Bronchial epithelial cell (primary cell): ENCODE measurements around the gene SERINC5. TPM values are rescaled to one million over a fixed set of nuclear protein-coding genes. Genes with fewer than 3 reads are reported as not detected.

Source experiments
- DNase-seq: peaks from one replicate; pipeline ENCODE4 v3.0.0-alpha.2; 2010; ENCODE audit warnings: low read depth
- FAIRE-seq: peaks from 2 replicates; lab custom pipeline; 2011; peaks lifted over from hg19 to GRCh38; lab: Jason Lieb, UNC
- H3K27me3 ChIP-seq: 2 replicates; pipeline ENCODE4 v1.5.1; 2011; ENCODE audit warnings: low read length; ENCODE audit not compliant: control insufficient read depth, insufficient read depth
- H3K36me3 ChIP-seq: 2 replicates; pipeline ENCODE4 v1.5.1; 2011; ENCODE audit warnings: low read length; ENCODE audit not compliant: control insufficient read depth, insufficient read depth
- H3K4me3 ChIP-seq: 2 replicates; pipeline ENCODE4 v1.5.1; 2011; ENCODE audit warnings: mild to moderate bottlenecking, low read depth, low read length, control low read depth
- total RNA-seq: library from RNA; depleted of rRNA; stranded (reverse); fragments of >200 nt; gene quantifications from 2 replicates; pipeline ENCODE4 v1.2.1, GENCODE V29; 2014
- TF ChIP-seq, protein P1 (sequence below): IDR thresholded peaks from 2 replicates; pipeline ENCODE4 v1.5.1; 2011; ENCODE audit warnings: mild to moderate bottlenecking, moderate library complexity, low read length, control low read depth, inconsistent platforms; ENCODE audit not compliant: insufficient read depth, severe bottlenecking

The SERINC5 gene
- total RNA-seq, 1 donor from 2014 or later = 33.4 TPM

DNA sequence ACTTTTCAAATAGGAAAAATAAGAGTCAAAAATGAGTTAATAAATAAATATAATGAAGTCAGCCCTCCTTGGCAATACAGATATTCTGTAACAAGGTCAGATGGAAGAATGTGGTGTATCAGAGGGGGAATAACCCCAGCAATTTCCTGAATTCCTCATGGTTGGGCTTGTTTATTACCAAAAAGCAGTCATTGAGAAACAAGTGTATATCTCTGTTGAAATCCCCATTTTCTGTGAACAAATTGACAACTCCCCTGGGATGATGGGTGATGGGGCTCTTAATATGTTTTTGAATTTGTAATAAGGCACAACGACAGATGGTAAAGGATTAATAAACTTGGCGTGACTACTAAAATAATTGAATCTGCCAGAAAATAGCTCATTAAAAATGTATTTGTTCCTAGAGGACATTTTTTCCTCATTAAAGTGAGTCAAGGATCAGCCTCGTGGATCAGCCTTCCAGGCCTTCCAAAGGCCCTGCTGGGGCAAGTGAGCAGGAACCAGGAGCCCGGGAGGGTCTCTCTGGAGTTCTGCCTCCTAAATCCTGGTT, 186.5 kb downstream of the SERINC5 start:
- DNase-seq = no peak
- Histone ChIP-seq H3K27me3 (no peaks in the 10 kb centered on the region), H3K36me3 (no peaks in the 10 kb centered on the region), H3K4me3 (no peak overlapping the region)
- no peak for FAIRE-seq
- TF ChIP-seq, protein P1, sequence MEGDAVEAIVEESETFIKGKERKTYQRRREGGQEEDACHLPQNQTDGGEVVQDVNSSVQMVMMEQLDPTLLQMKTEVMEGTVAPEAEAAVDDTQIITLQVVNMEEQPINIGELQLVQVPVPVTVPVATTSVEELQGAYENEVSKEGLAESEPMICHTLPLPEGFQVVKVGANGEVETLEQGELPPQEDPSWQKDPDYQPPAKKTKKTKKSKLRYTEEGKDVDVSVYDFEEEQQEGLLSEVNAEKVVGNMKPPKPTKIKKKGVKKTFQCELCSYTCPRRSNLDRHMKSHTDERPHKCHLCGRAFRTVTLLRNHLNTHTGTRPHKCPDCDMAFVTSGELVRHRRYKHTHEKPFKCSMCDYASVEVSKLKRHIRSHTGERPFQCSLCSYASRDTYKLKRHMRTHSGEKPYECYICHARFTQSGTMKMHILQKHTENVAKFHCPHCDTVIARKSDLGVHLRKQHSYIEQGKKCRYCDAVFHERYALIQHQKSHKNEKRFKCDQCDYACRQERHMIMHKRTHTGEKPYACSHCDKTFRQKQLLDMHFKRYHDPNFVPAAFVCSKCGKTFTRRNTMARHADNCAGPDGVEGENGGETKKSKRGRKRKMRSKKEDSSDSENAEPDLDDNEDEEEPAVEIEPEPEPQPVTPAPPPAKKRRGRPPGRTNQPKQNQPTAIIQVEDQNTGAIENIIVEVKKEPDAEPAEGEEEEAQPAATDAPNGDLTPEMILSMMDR = no peak

DNA sequence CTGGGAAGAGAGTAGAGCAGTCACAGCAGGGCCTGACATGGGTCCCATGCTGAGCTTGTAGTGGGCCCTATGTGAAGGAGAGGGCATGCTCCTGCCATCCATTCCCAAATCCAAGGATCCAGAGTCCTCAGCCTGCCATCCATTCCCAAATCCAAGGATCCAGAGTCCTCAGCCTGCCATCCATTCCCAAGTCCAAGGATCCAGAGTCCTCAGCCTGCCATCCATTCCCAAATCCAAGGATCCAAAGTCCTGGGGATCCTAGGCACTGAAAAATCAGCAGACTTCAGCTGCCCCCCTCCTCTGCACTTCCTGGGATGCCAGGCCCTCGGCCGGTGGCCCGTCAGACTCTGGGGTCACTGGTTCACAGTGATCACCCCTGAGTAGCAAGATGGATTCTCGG, 187.1 kb downstream of the SERINC5 start:
- Histone ChIP-seq H3K4me3 (no peak overlapping the region), H3K36me3 (no peaks in the 10 kb centered on the region), H3K27me3 (no peaks in the 10 kb centered on the region)
- TF ChIP-seq, protein P1 = no peak
- DNase-seq (no peak), FAIRE-seq (no peak)

DNA sequence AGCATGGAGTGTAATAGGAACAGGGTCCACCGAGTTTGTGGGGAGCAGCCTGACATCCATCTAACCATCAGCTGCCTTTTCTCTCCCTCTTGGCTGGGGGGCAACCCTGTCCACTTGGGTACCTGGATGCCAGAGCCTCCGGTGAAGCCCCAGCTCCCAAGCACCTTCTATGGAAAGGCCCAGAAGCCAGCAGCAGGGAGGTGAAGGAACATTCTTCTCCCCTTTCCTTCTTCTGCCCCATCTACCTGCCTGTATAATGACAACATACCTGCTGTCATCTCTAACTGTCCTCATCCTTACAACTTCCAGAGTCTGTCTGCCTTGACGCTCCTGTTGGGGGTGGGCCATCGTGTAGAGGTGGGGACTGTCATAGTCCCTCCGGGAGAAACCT, 187.6 kb downstream of the SERINC5 start:
- FAIRE-seq (no peak), DNase-seq (no peak)
- TF ChIP-seq, protein P1 = no peak
- Histone ChIP-seq H3K27me3 (no peaks in the 10 kb centered on the region), H3K36me3 (no peaks in the 10 kb centered on the region), H3K4me3 (no peak overlapping the region)

DNA sequence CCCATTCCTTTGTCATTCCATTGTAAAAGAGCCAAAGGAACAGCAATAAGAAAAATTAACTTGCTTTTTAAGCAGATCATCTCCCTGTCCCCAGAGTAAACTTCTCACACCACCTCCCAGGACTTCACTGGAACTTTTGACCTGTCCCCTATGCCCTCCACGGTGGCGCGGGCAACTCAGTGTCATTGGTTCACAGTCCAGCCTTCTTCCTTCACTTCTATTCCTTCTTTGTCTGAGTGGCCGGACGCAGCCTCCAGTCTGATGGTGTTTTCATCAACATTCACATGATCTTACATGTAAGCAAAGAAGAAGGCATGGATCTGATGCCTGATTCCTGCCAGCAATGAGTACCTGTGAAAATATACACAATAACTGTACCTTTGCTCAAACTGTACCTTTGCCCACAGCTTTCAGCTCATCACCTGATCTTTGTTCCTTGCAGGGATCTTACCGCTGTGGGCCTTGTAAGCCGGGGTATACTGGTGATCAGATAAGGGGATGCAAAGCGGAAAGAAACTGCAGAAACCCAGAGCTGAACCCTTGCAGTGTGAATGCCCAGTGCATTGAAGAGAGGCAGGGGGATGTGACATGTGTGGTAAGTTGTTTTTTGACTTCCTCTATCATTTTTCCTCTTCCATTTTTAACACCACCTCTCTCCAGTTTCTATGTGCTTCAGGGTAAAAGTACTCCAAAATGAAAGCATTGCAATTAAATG, 188.2 kb downstream of the SERINC5 start:
- H3K27me3 ChIP-seq = no peaks in the 10 kb centered on the region
- FAIRE-seq = no peak
- TF ChIP-seq, protein P1 = no peak

DNA sequence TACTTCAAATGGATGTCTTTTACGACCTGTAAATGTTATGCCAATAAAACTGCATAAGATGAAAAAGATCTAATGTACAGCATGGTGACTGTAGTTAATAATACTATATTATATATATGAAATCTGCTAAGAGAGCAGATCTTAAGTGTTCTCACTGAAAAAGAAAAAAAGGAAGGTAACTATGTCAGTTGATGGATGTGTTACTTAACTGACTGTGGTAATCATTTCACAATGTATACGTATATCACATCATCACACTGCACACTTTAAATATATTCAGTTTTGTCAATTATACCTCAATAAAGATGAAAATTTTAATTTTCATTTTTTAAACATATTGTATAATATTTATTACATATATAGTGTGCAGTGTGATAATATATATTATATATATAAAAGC, 188.8 kb downstream of the SERINC5 start:
- TF ChIP-seq, protein P1 = no peak
- no peaks in the 10 kb centered on the region for H3K27me3 ChIP-seq
- DNase-seq = no peak
- no peaks in the 10 kb centered on the region for H3K36me3 ChIP-seq
- H3K4me3 ChIP-seq = no peak overlapping the region
- no peak for FAIRE-seq

More for the DNA sequence above, 188.2 kb downstream of the SERINC5 start:
- Histone ChIP-seq H3K4me3 (no peak overlapping the region), H3K36me3 (no peaks in the 10 kb centered on the region)
- no peak for DNase-seq

DNA sequence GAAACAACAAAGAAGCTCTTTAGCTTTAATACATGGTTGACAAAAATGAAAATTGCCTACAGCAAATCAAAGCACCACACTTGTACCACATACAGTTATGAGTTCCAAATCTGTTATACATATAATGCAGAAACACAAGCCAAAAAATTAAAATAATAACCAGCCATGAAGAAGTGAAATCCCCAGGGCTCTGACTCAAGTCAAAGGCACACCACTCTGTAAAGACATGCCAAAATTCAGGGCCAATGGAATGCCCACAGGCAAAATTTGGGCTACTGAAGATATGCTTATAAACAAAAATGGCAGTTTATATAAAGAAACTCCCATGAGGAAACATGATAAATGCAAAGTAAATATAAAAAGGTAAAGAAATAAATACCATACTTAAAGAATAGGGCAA, 191.7 kb downstream of the SERINC5 start:
- FAIRE-seq = no peak
- Histone ChIP-seq H3K4me3 (no peak overlapping the region), H3K27me3 (no peaks in the 10 kb centered on the region), H3K36me3 (no peaks in the 10 kb centered on the region)
- no peak for DNase-seq
- TF ChIP-seq, protein P1 = no peak
